ENCODE data around the gene ARL6IP1.

ARL6IP1 gene

GRCh38 chr16:18809165-18809564 lies 7.8 kb upstream of the ARL6IP1 start:
- DNase-seq (ENCODE audit: insufficient read length, low spot score) (no peak), FAIRE-seq (no peak)
- TF ChIP-seq POLR2A (IDR thresholded peaks at IDR 0.05; ENCODE audit: low read depth, low read length), result no peak

- DNase-seq (ENCODE audit: insufficient read length, low spot score) (no peak), FAIRE-seq (no peak)
- TF ChIP-seq POLR2A (IDR thresholded peaks at IDR 0.05; ENCODE audit: low read depth, low read length), result no peak
Measured at GRCh38 chr16:18805257-18805773, 4.0 kb upstream of the ARL6IP1 start.

GRCh38 chr16:18804540-18804939 lies 3.2 kb upstream of the ARL6IP1 start:
- DNase-seq (ENCODE audit: insufficient read length, low spot score) (no peak), FAIRE-seq (no peak)
- TF ChIP-seq POLR2A (IDR thresholded peaks at IDR 0.05; ENCODE audit: low read depth, low read length), result no peak

- DNase-seq (ENCODE audit: insufficient read length, low spot score) (no peak), FAIRE-seq (peak; percentile 75)
- TF ChIP-seq POLR2A (IDR thresholded peaks at IDR 0.05; ENCODE audit: low read depth, low read length), result no peak
Measured at GRCh38 chr16:18803569-18804462, 2.5 kb upstream of the ARL6IP1 start.

- TF ChIP-seq POLR2A (IDR thresholded peaks at IDR 0.05; ENCODE audit: low read depth, low read length), result no peak
- no peak for FAIRE-seq
Measured at GRCh38 chr16:18802767-18803343, 1.5 kb upstream of the ARL6IP1 start.

GRCh38 chr16:18800775-18801144 lies 589 bp downstream of the ARL6IP1 start:
- DNase-seq (ENCODE audit: insufficient read length, low spot score) (no peak), FAIRE-seq (no peak)
- TF ChIP-seq POLR2A (IDR thresholded peaks at IDR 0.05; ENCODE audit: low read depth, low read length), result no peak

More at GRCh38 chr16:18802767-18803343, 1.5 kb upstream of the ARL6IP1 start:
- DNase-seq (ENCODE audit: insufficient read length, low spot score), result no peak

GRCh38 chr16:18800293-18800692 lies 1.1 kb downstream of the ARL6IP1 start:
- FAIRE-seq (no peak), DNase-seq (ENCODE audit: insufficient read length, low spot score) (no peak)
- no peak for TF ChIP-seq POLR2A (IDR thresholded peaks at IDR 0.05; ENCODE audit: low read depth, low read length)

GRCh38 chr16:18799500-18799899 lies 1.8 kb downstream of the ARL6IP1 start:
- no peak for DNase-seq (ENCODE audit: insufficient read length, low spot score)
- no peak for TF ChIP-seq POLR2A (IDR thresholded peaks at IDR 0.05; ENCODE audit: low read depth, low read length)
- FAIRE-seq, result no peak

GRCh38 chr16:18797746-18798145 lies 3.6 kb downstream of the ARL6IP1 start:
- DNase-seq (ENCODE audit: insufficient read length, low spot score) (no peak), FAIRE-seq (no peak)

GRCh38 chr16:18796377-18796776 lies 5.0 kb downstream of the ARL6IP1 start:
- no peak for DNase-seq (ENCODE audit: insufficient read length, low spot score)
- no peak for FAIRE-seq
- no peak for TF ChIP-seq POLR2A (IDR thresholded peaks at IDR 0.05; ENCODE audit: low read depth, low read length)

More at GRCh38 chr16:18797746-18798145, 3.6 kb downstream of the ARL6IP1 start:
- TF ChIP-seq POLR2A (IDR thresholded peaks at IDR 0.05; ENCODE audit: low read depth, low read length), result no peak

GRCh38 chr16:18792836-18793433 lies 8.4 kb downstream of the ARL6IP1 start:
- FAIRE-seq, result no peak
- no peak for TF ChIP-seq POLR2A (IDR thresholded peaks at IDR 0.05; ENCODE audit: low read depth, low read length)
- DNase-seq (ENCODE audit: insufficient read length, low spot score), result no peak

GRCh38 chr16:18789850-18790706 lies 11.3 kb downstream of the ARL6IP1 start, which contains the start of gene RPS15A:
Gene RPS15A (minus strand): TSS chr16:18790334. CDS start chr16:18789113, 1,221 bp downstream.
- peak; percentile 90 for TF ChIP-seq POLR2A (IDR thresholded peaks at IDR 0.05; ENCODE audit: low read depth, low read length)
- FAIRE-seq, result peak; percentile 83

GRCh38 chr16:18789515-18789849 lies 11.9 kb downstream of the ARL6IP1 start:
- TF ChIP-seq POLR2A (IDR thresholded peaks at IDR 0.05; ENCODE audit: low read depth, low read length), result no peak
- FAIRE-seq (no peak), DNase-seq (ENCODE audit: insufficient read length, low spot score) (no peak)

More at GRCh38 chr16:18789850-18790706, 11.3 kb downstream of the ARL6IP1 start, which contains the start of gene RPS15A:
- peak; percentile 86 for DNase-seq (ENCODE audit: insufficient read length, low spot score)
